GM18870 (cell line): Measurements from ENCODE around the gene JAK1.
"Not testable (repeated sequence)": the region's sequence is repeated elsewhere in the genome, so short reads cannot be mapped to it uniquely, and the experiment has no call there.

ENCODE experiments used
- ATAC-seq: cut with Tn5 transposase; IDR thresholded peaks from one replicate; pipeline ENCODE4 v1.9.1; 2021; ENCODE audit warnings: moderate library complexity; ENCODE audit not compliant: unreplicated experiment

JAK1 gene

DNA sequence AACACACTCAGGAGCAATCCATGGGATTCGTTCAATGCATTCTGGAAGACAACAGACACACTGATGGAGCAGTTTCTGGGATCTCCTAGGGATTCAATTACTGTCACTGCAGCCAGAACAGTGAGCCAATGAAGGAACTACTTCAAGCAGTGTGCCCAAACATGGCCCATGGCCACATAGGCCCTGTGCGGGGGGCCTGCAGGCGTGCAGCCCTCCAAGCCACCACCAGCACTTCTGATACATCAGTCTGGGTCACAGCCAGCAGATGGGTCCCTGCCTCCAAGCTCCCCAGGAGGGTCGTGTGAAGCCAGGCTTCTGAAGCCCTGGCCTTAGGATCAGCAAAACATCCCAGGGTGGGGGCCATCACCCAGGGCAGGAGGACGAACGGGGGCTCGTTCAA lies 122.2 kb downstream of the JAK1 start:
- no peak for ATAC-seq

DNA sequence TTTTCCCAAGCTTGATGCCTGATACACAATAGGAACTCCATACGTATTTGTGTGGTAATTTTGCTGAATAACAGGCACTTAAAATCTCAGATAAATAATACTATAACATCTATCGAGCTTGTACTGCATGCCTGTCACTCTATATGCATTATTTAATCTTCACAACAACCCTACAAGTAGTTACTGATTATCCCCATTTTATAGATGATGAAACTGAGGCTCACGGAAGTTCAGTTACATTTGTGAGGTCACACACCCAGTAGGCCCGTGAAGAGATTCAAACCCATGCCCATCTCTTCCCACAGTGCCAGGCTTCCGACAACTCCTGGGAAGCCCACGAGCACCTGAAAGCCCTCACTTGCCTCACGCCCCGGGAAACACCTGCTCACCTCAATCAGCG lies 122.7 kb downstream of the JAK1 start:
- ATAC-seq, result no peak

DNA sequence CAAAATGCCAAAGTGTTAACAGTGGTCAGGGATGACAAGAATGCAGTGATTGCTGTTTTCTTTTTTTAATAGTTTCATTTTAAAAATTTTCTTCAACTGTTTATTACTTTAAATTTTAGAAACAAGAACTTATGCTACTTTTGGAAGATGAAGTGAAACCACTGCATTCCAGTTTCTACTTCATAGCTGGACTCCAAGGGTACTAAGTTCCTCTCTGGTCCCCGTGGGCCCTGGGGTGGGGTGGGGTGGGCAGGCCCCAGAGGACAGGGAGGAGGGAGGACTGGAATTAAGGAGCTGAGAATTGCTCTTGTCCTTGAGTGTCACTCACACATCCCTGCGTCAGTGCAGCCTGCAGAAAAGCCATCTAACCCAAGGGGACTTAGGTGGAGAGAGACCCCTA lies 124.1 kb downstream of the JAK1 start:
- no peak for ATAC-seq

DNA sequence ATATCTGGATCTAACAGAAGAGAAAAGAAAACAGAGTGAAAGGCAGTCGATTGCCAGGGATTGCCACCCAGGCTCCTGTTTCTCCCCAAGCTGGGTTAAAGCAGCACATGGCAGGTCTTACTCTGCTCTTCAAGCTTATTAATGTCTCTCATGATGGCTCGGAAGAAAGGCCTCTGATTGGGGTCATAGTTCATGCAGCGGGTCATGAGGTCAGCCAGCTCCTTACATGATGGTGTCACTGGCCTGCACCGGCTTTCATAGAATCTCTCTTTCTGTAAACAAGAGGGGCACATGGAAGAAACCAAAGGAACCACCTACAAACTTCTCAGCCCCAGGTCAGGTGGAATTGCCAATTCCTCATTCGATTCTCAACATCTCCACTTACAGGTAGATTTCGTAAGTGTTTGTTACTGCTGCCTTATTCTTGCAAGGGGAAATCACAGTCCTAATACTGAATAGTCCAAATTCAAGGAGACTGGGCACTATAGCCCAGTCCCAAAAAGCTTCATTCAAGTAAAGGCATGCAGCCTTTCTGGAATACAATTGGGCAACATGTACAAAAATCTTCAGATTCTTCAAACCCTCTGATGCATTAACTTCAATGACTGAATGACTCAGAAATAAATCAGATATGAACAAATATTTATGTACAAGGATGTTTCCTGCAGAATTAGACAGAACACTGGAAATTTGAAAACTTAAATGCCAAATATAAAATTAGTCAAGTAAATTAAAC lies 124.9 kb downstream of the JAK1 start:
- no peak for ATAC-seq

DNA sequence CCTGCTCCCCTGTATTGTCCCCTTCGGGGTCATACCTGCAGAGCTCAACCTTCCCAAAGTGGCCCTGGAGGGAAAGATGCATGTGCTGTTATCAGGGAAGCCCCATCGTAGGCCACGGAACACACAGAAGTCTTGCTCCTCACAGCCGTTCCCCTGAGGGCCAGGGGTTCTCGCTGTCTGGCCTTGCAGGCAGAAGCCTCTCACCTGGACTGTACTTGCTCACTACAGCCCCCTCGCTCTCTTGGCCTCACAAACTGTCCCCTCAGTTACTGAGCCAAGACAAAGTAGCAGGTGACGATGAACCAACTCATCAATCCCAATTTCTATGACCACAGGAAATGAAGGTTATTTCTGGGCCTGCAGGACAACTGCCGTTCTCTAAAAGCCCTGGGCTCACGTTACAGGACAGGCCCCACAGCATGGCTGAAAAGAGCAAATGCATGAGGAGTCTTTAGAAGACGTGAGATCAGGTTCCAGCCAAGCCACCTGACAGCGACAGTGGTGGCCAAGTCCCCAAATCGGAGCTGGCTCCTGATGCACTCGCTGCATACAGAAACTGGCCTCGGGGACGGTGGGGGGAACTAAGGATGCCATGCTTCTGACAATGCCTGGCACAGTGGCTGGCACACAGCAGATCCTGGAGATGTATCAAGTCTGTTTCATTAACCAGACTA lies 126.5 kb downstream of the JAK1 start:
- no peak for ATAC-seq

DNA sequence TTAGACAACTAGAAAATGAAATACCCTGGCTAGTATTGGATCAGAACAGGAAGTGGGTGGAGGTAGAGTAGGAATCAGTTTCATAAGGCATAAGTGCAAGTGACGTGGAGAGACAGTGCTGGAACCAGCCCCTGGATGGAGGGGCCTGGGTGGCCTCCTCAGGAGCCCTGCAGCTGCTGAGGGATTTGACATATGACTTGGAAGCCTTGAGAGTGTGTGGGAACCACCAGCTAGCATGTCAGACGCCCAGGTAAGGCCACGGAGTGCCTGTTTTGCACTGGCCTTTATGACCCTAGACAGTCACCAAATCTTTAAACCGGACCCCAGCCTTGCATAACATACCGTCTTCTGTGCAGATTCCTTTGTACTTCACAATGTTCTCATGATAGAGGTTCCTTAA lies 127.1 kb downstream of the JAK1 start:
- no peak for ATAC-seq

DNA sequence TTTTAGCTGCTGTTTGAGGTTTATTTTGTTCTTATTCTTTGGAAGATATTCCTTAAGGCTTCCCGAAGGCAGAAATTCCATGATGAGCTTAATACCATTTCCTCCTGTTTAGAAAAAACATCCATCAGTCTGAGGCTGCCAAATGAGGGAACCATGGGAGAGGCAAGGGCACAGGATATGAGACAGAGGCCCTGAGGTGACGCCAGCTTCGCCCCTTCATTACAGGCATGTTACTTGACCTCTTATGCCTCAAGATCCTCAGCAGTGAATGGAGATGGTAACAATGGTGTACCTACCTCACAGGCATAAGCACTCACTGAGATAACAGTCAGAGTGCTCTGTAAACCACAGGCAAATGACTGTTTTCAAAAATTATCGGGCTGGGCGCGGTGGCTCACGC lies 127.9 kb downstream of the JAK1 start:
- ATAC-seq, result no peak

DNA sequence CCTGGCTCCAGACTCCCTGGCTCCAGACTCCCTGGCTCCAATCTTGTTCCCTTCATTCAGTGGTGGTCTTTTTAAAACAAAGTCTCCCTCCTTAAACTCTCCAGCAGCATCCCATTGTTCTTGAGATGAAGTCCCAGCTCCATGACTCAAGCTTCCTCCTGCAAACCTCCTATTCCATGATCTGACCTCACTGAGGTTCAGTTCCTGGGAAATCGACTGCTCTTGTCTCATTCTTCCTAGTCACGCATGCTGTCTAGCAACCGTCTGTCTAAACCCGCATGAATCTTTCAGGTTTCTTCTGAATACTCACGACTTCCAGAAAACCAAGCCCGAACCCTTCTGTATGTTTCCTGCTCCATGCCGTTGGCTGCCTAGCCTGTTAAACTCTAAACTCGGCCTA lies 129.5 kb downstream of the JAK1 start:
- no peak for ATAC-seq

DNA sequence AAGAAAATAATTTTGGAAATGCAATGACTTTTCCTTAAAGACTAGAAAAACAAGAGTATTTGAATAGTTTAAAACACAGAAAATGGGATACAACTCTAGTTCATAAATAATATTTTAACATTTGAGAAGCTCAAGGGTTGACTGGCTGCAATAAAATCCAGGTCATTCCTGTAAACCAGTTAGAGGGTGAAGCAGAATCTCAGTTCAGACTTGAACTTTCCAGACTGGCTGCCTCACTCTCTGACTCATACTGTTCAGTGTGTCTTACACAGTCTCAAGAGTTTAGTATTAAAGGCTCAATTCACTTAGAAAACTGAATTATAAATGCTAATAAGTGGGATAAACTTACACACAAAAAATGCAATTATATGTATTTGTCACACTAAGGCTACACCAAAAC lies 131.6 kb downstream of the JAK1 start:
- ATAC-seq, result no peak

DNA sequence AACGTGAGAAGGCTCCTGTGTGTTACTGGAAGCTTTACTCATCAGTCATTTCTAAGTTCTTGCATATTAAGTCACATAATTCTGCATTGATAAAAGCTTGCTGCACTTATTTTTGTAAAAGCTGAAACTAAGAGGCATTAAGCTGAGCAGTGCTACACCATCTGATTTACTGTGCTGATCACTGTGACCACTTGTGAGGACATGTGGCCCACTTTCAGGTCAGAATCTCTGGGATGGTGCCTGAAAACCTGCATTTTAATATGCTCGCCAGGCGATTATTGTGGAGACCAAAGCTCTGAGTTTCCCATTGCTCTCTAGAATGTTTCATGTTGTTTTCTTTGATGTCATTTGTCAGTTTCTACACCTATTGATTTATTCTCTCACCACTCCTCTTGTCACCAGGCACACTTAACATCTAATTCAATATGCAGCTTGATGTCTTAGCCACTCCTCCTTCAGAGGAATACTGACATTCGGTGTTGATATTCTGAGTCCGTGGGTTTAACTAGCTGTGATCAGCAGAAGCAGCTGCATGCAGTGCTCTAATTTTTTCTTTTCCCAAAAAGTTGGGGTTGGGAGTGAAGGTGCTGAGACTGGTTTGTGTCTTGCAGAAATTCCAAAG lies 136.2 kb downstream of the JAK1 start:
- no peak for ATAC-seq

DNA sequence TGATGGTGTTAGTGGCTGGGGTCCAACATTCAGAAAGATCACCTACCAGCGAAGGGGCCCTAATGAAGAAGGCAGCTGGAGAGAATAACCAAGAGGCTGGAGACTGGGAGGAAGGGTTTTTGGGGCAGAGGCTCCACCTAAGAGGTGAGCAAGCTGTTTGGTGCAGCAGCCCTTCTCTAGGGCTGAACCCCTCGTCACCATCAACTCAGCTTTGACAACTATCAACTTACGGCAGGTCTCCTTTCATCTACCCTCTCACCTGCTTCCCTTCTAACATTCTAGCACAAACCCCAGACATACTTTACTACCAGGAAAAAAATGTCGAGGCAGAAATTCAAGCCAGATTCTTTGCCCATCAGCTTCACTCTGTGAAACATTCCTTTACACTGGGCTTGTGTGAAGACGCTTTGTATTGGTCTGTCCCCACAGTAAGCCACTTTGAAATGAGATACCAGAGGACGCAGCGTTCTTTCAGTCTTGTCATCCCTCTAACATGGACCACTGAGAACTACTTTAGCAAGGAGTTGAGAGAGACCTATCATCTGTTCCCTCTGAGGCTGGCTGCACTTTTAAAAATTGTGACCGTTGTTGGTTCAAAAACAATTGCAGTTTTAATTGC lies 136.8 kb downstream of the JAK1 start:
- no peak for ATAC-seq

DNA sequence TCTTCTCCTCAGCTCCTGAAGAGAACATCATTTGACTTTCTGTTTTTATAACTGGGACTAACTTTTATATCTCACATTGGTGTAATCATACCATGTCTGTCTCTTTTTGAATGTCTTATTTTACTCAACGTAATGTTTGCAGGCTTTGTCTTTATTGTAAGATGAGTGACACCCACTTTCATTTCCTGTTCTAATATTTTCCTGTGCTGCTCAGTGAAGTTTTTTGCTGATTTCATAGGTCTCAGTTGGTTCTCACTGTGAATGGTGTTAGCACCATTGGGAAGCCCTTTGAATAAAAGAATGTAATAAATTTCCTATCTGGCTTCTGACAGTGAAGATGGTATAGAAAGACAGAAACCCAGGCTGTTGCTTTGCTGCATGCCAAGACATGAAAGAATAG lies 137.5 kb downstream of the JAK1 start:
- no peak for ATAC-seq

DNA sequence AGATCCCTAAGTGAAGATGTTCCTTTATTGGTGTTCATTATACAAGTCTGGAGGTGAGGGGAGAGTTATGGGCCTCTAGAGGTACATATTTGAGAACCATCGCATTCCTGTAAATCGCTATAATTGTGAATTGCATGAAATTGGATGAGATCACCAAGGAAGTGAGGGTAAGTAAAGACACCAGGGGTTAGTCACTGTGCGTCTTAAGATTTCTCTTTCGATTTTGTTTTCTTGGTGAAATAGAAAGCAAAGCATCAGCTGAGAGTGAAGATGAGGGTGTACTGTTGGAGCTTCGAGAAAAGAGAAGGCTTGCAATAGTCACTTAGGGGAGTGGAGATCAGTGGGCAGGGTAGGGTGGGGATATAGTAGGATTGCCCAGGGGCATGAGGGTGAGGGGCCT lies 139.4 kb downstream of the JAK1 start:
- ATAC-seq, result peak; percentile 47

DNA sequence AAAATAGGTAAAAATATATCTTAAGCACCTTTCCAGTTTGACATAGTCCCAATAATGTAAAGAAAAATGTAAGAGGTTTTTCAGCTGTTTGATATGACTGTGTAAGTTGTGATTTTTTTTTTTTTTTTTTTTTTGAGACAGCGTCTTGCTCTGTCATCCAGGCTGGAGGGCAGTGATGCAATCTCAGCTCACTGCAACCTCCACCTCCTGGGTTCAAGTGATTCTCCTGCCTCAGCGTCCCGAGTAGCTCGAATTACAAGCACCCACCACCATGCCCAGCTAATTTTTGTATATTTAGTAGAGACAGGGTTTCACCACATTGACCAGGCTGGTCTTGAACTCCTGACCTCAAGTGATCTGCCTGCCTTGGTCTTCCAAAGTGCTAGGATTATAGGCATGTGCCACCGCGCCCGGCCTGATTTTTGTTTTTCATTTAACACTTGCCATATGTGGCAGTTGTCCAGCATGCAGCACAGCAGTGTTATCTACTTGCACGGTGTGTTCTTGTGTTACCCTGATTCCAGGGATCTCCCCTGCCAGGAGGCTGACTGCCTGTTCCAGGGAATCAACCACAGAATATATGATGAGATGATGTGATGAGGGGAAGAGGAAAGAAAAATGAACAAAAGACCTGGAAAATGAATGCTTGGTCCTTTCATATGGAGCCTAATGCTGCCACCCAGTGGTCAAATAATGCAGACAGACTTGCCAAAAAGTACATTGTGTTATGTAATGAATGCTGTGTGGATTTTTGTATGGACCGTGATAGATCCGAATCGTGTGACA lies 142.5 kb downstream of the JAK1 start:
- ATAC-seq, result peak; percentile 52

DNA sequence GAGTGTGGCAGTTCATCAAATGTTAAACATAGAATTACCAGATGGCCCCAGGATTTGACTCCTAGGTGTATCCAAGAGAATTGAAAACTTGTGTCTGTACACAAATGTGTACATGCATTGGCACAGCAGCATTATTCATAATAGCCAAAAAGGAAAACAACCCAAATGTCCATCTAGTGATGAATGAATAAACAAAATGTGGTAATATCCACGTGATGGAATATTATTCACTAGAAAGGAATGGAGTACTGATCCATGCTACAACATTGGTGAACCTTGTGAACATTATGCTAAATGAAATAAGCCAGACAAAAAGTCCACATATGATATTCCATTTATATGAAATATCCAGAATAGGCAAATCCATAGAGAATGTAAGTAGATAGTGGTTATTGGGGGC lies 143.7 kb downstream of the JAK1 start:
- ATAC-seq, result no peak

DNA sequence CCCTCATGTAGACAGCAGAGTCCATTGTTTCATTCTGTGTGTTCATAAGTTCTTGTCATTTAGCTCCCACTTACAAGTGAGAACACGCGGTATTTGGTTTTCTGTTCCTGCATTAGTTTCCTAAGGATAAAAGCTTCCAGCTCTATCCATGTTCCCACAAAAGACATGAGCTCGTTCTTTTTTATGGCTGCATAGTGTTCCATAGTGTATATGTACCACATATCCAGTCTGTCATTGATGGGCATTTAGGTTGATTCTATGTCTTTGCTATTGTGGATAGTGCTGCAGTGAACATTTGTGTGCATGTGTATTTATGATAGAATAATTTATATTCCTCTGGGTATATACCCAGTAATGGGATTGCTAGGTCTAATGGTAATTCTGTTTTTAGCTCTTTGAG lies 145.8 kb downstream of the JAK1 start:
- ATAC-seq, result not testable (repeated sequence)

DNA sequence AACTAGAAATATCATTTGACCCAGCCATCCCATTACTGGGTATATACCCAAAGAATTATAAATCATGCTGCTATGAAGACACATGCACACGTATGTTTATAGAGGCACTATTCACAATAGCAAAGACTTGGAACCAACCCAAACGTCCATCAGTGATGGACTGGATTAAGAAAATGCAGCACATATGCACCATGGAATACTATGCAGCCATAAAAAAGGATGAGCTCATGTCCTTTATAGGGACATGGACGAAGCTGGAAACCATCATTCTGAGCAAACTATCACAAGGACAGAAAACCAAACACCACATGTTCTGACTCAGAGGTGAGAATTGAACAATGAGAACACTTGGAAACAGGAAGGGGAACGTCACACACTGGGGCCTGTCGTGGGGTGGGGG lies 149.0 kb downstream of the JAK1 start:
- not testable (repeated sequence) for ATAC-seq

DNA sequence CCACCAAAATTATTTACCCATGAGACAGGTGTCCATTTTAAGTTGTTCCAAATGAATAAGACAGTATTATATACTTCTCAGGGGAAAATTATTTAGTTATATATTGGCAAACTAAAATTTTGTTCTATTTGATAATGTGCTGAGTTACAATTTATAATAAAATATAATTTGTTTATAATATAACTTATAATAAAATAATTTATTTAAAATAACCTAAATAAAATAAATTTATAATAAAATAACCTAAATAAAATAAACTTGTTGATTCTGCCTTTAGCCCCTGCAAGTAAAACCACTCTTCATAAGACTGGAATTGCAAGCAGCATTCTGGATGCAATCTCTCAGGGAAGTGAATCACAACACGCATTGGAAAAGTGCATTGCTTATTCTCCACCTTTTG lies 151.9 kb downstream of the JAK1 start:
- no peak for ATAC-seq

DNA sequence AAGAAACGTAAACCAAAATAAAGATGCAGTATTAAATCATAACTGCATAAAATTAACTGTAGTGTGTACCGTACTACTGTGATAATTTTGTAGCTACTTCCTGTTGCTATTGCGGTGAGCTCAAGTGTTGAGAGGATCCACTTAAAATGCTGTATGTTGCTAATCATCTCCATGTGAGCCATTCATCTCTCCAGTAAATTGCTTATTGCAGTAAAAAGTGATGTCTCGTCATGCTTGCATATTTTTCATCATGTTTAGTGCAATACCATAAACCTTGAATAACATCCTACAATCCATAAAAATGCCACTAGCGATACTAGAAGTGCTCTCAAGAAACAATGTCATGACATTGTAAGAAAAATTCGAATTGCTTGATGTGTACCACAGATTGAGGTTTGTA lies 155.2 kb downstream of the JAK1 start:
- ATAC-seq, result no peak

DNA sequence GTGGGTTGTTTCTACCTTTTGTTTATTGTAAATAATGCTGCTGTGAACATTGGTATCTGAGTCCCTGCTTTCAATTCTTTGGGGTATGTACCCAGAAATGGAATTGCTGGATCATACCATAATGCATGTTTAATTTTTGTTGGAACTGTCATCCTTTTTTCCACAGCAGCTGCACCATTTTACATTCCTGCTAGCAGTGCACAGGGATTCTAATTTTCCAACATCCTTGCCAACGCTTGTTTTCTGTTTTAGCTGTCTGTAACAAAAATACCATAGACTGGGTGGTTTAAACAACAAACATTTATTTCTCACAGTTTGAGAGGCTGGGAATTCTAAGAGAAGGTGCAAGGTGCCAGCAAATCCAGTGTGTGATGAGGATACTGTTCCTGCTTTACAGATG lies 156.3 kb downstream of the JAK1 start:
- ATAC-seq, result no peak

DNA sequence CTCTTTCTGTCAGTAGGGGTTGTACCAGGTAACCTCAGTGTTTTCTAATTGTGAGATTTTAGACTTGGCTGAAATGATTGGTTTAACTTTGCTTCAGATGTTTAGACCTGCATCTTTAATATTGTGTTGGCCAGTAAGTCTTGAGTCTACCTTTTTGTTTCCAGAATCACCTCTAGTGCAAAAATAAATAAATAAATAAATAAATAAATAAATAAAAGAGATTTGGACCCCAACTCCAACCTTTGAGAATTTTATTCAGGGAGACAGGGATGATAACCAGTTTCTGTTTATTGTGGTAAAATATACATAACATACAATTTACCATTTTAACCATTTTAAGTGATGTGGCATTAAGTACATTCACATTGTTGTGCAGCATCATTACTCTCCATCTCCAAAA lies 157.0 kb downstream of the JAK1 start:
- no peak for ATAC-seq
